DLD1 (cell line): ENCODE results near the gene TMEM186.
"Not testable (repeated sequence)": the region's sequence is repeated elsewhere in the genome, so short reads cannot be mapped to it uniquely, and the experiment has no call there.

Source experiments
- in situ Hi-C: cut with HindIII; loops from 2 replicates; pipeline ENCODE4 v1.10.0; 2017; ENCODE audit warnings: low sequenced_read_pairs

TMEM186 gene

GRCh38 chr16:8777217-8777616, 20.2 kb downstream of the TMEM186 start:
- in situ Hi-C loops, result no loop called here

GRCh38 chr16:8776129-8776584, 21.3 kb downstream of the TMEM186 start:
- in situ Hi-C loops, result no loop called here

- in situ Hi-C loops, result no loop called here
These were observed 22.1 kb downstream of the TMEM186 start for GRCh38 chr16:8775359-8775758.

GRCh38 chr16:8774208-8774607, 23.2 kb downstream of the TMEM186 start:
- in situ Hi-C loops, result no loop called here

GRCh38 chr16:8773537-8773936, 23.9 kb downstream of the TMEM186 start:
- in situ Hi-C loops, result no loop called here

- in situ Hi-C loops, result no loop called here
These were observed 28.7 kb downstream of the TMEM186 start for GRCh38 chr16:8768692-8769091.

GRCh38 chr16:8768283-8768682, 29.2 kb downstream of the TMEM186 start:
- in situ Hi-C loops, result no loop called here

- in situ Hi-C loops, result no loop called here
These were observed 30.3 kb downstream of the TMEM186 start for GRCh38 chr16:8767176-8767575.

- in situ Hi-C loops, result no loop called here
These were observed 32.8 kb downstream of the TMEM186 start for GRCh38 chr16:8764525-8765250.

GRCh38 chr16:8763899-8764298, 33.5 kb downstream of the TMEM186 start:
- in situ Hi-C loops, result no loop called here

GRCh38 chr16:8763083-8763482, 34.4 kb downstream of the TMEM186 start:
- in situ Hi-C loops, result no loop called here

- in situ Hi-C loops, result no loop called here
These were observed 35.2 kb downstream of the TMEM186 start for GRCh38 chr16:8762254-8762653.

GRCh38 chr16:8761078-8761477, 36.4 kb downstream of the TMEM186 start:
- in situ Hi-C loops, result no loop called here

GRCh38 chr16:8760021-8760420, 37.4 kb downstream of the TMEM186 start:
- in situ Hi-C loops, result no loop called here

GRCh38 chr16:8758022-8758421, 39.4 kb downstream of the TMEM186 start:
- in situ Hi-C loops, result no loop called here

GRCh38 chr16:8756755-8757154, 40.7 kb downstream of the TMEM186 start:
- in situ Hi-C loops, result no loop called here

- in situ Hi-C loops, result no loop called here
These were observed 43.9 kb downstream of the TMEM186 start for GRCh38 chr16:8753416-8754054.

GRCh38 chr16:8752706-8753105, 44.7 kb downstream of the TMEM186 start:
- in situ Hi-C loops, result no loop called here

- in situ Hi-C loops, result no loop called here
These were observed 45.7 kb downstream of the TMEM186 start for GRCh38 chr16:8751481-8752311.

- in situ Hi-C loops, result not testable (repeated sequence)
These were observed 48.5 kb downstream of the TMEM186 start for GRCh38 chr16:8748944-8749343.
